ENCODE data around the gene BHLHE41.

Gene BHLHE41

DNA sequence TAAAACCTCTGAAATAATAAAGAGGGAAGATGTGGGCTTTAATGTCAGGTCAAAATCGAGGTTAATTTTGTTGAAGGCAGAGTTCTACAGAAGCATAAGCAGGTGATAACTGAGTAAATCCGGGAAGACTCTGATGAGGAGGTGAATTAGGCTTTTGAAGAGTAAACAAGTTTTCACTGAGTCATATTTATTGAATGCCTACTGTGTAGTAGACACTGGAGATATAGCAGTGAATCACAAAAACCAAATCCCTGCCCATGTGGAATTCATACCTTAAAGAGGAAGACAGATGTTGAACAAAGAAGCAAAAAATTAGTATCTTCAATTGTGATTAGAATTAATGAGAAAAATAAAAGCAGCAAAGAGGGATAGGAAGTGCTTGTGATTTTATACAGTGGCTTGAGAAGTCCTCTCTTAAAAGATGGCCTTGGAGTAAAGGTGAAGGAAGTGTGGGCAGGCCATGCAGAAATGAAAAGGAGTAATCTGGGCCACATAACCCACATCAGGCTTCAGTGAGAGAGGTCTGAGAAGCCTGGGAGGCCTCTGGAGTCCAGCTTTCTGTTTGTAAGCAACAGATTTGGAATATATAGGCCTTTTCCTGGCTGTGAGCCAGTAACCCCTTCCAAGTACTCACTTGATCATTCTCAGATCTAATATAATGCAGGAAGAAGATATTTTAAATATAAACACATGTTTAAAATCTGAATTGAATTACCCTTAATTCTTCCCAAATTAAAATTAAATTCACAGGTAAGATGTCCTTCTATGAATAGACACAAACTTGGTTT, 46.7 kb downstream of the BHLHE41 start:
- DNase-seq, result no peak

Data from effector CD4-positive, alpha-beta T cell (primary cell).